RWPE2 (cell line): ENCODE results near the gene ANAPC7.

Experiments used
- ATAC-seq: fragments of 200-7000 bp; cut with Tn5 transposase; 3 replicates; pipeline ENCODE4 v1.9.1; 2021; ENCODE audit warnings: low read depth
- DNase-seq: peaks from one replicate; pipeline ENCODE4 v3.0.0-alpha.2; 2020; ENCODE audit warnings: low spot score
- H3K27ac ChIP-seq: fragments of 450-650 bp; 2 replicates; pipeline ENCODE4 v1.5.1; 2017; ENCODE audit warnings: mild to moderate bottlenecking; ENCODE audit not compliant: poor library complexity, severe bottlenecking
- H3K27me3 ChIP-seq: fragments of 250-450 bp; sonication (Bioruptor Pico); 2 replicates; pipeline ENCODE4 v1.5.1; 2021; ENCODE audit warnings: mild to moderate bottlenecking, moderate library complexity; ENCODE audit not compliant: insufficient read depth, poor library complexity, severe bottlenecking
- H3K36me3 ChIP-seq: fragments of 250-450 bp; sonication (Bioruptor Pico); 2 replicates; pipeline ENCODE4 v1.5.1; 2020; ENCODE audit warnings: low read depth, mild to moderate bottlenecking, moderate library complexity
- H3K4me1 ChIP-seq: fragments of 250-450 bp; sonication (Bioruptor Pico); 2 replicates; pipeline ENCODE4 v1.5.1; 2021; ENCODE audit warnings: mild to moderate bottlenecking, moderate library complexity; ENCODE audit not compliant: insufficient read depth, poor library complexity, severe bottlenecking
- H3K4me3 ChIP-seq: fragments of 250-450 bp; sonication (Bioruptor Pico); 2 replicates; pipeline ENCODE4 v1.5.1; 2021; ENCODE audit warnings: mild to moderate bottlenecking, moderate library complexity; ENCODE audit not compliant: severe bottlenecking
- H3K9me3 ChIP-seq: fragments of 250-450 bp; sonication (Bioruptor Pico); 2 replicates; pipeline ENCODE4 v1.5.1; 2021; ENCODE audit warnings: mild to moderate bottlenecking, moderate library complexity; ENCODE audit not compliant: severe bottlenecking
- TF ChIP-seq, protein P1 (sequence below): fragments of 450-650 bp; IDR thresholded peaks from one replicate; pipeline ENCODE4 v1.5.1; 2017; ENCODE audit warnings: mild to moderate bottlenecking, moderate library complexity; ENCODE audit not compliant: poor library complexity, severe bottlenecking

ANAPC7 gene

DNA sequence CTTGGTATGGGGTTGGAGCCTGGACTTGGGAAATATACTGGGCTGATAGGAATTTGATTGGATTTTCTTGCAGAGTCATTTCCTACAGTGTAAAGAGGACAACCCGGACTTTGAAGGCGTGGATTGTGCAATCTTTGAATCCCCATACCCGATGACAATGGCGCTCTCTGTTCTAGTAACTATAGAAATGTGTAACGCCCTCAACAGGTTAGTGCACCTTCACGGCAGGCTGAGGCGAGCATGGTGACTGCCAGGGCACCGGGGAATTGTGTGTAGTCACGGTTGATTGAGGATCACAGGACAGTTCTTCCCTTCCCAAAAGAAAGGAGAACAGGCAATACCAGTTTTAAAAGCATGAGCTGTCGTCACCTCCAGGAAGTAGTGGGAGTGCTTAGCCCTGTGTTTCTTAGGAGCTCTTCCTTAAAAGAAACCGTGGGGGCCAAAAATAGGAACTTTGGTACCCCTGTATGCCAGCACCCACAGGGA, 58.3 kb downstream of the ANAPC7 start:
- peaks cover 31% of the 10 kb centered on the region for H3K4me1 ChIP-seq
- no peak overlapping the region for H3K4me3 ChIP-seq
- DNase-seq (no peak), ATAC-seq (peak; percentile 50)
- TF ChIP-seq, protein P1, sequence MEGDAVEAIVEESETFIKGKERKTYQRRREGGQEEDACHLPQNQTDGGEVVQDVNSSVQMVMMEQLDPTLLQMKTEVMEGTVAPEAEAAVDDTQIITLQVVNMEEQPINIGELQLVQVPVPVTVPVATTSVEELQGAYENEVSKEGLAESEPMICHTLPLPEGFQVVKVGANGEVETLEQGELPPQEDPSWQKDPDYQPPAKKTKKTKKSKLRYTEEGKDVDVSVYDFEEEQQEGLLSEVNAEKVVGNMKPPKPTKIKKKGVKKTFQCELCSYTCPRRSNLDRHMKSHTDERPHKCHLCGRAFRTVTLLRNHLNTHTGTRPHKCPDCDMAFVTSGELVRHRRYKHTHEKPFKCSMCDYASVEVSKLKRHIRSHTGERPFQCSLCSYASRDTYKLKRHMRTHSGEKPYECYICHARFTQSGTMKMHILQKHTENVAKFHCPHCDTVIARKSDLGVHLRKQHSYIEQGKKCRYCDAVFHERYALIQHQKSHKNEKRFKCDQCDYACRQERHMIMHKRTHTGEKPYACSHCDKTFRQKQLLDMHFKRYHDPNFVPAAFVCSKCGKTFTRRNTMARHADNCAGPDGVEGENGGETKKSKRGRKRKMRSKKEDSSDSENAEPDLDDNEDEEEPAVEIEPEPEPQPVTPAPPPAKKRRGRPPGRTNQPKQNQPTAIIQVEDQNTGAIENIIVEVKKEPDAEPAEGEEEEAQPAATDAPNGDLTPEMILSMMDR, result no peak
- peaks cover 96% of the 10 kb centered on the region for H3K36me3 ChIP-seq
- H3K27me3 ChIP-seq, result no peaks in the 10 kb centered on the region
- H3K9me3 ChIP-seq, result no peaks in the 10 kb centered on the region
- H3K27ac ChIP-seq, result peak overlapping the region; percentile 69

DNA sequence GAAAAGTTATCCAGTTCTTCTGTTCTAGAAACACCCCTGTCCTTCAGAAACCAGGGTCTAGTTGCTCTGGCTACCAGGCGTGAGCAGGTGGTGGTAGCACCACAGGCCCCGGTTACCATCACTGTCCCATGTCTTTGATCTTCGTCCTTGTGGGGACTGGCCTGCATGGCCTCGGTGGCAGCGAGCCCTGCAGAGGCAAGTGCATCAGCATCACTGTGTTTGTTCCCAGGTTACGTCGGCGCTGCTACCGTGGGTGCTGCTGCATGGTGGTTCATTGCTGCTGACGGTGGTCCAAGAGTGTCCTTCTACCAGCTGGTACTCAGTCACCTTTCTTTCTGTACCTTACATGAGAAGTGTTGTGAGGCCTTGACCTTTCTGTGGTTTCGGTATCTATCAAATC, 58.9 kb downstream of the ANAPC7 start:
- H3K36me3 ChIP-seq, result peaks cover 96% of the 10 kb centered on the region
- DNase-seq, result no peak
- TF ChIP-seq, protein P1, result no peak
- H3K4me1 ChIP-seq, result peaks cover 37% of the 10 kb centered on the region
- no peak for ATAC-seq
- no peaks in the 10 kb centered on the region for H3K27me3 ChIP-seq
- H3K4me3 ChIP-seq, result no peak overlapping the region
- H3K9me3 ChIP-seq, result no peaks in the 10 kb centered on the region
- peak overlapping the region; percentile 69 for H3K27ac ChIP-seq

DNA sequence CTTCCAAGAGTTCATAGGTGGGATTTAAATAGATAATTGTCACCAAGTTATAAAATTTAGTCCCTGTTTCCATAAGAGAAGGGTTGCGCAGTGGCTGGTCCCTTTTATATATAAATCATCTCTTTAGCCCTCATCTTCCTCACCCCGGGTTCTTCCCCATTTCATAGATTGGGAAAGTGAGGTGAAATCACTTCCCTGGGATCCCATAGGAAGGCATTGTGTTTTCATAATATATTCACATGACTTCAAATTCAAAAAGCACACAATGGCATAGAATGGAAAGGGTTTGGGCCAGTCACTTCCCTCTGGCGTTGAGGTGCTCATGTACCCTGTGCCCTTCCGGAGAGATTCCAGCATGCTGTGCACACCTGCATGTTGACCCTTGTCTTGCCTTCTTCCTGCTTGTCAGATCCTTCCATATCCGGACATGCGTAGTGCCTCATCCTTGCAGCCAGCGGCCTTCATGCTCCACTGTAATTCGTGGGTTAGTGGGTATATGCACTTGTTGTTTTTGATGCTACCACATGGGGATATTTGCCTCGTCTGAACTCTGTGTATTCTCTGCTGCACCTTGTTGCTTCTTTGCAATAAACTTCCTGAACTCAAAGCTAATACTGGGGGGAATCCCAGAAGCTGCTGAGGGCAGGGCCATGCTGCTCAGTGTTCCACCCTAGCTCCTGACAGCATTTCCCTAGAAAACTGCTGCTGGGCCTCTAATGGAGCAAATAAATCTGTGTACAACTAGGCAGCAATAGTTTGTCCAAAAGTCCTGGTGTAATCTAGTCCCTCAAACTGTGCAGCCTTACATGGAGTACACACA, 59.6 kb downstream of the ANAPC7 start:
- H3K9me3 ChIP-seq, result no peaks in the 10 kb centered on the region
- no peak overlapping the region for H3K4me3 ChIP-seq
- H3K27me3 ChIP-seq, result no peaks in the 10 kb centered on the region
- TF ChIP-seq, protein P1, result no peak
- DNase-seq, result no peak
- no peak for ATAC-seq
- peak overlapping the region; percentile 69 for H3K27ac ChIP-seq
- H3K36me3 ChIP-seq, result peaks cover 100% of the 10 kb centered on the region
- H3K4me1 ChIP-seq, result peaks cover 44% of the 10 kb centered on the region

DNA sequence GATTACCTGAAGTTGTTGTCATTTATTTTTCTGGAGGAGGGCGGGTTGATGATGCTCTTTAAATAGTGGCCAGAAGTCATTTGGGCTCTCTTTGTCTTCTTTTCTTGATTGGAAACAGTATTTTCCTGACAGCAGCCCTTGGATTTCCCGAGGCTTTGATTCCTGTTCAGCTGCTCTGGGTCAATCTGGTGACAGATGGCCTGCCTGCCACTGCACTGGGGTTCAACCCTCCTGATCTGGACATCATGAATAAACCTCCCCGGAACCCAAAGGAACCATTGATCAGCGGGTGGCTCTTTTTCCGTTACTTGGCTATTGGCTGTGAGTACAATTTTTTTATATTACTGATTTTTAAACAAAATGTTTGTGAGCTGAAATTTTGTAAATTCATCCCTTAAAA, 60.4 kb downstream of the ANAPC7 start:
- Histone ChIP-seq H3K4me1 (peaks cover 48% of the 10 kb centered on the region), H3K27ac (peak overlapping the region; percentile 69), H3K36me3 (peaks cover 100% of the 10 kb centered on the region), H3K27me3 (no peaks in the 10 kb centered on the region), H3K9me3 (no peaks in the 10 kb centered on the region), H3K4me3 (no peak overlapping the region)
- TF ChIP-seq, protein P1, result no peak
- no peak for DNase-seq
- no peak for ATAC-seq

DNA sequence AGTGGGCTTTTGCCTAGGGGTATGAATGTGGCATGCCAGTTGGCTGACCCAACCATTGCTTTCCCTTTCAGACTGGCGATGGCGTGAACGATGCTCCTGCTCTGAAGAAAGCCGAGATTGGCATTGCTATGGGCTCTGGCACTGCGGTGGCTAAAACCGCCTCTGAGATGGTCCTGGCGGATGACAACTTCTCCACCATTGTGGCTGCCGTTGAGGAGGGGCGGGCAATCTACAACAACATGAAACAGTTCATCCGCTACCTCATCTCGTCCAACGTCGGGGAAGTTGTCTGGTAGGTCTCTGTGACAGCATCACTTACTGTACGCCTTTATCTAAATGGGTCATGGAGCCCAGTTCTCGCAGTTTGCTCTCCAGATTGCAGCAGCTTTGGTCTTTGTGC, 61.4 kb downstream of the ANAPC7 start:
- Histone ChIP-seq H3K27me3 (no peaks in the 10 kb centered on the region), H3K4me1 (peaks cover 48% of the 10 kb centered on the region), H3K4me3 (no peak overlapping the region), H3K27ac (peak overlapping the region; percentile 69), H3K9me3 (no peaks in the 10 kb centered on the region), H3K36me3 (peaks cover 100% of the 10 kb centered on the region)
- no peak for DNase-seq
- ATAC-seq, result no peak
- TF ChIP-seq, protein P1, result no peak
